DOHH2 (cell line): ENCODE measurements around the gene GATA6.

Experiments used
- H3F3A ChIP-seq: fragments of 200-600 bp; sonication (generic), shearing (Covaris generic); 2 replicates; pipeline ENCODE4 v1.6.0; 2016; ENCODE audit warnings: antibody characterized with exemption, mild to moderate bottlenecking; ENCODE audit not compliant: control insufficient read depth, insufficient read depth
- H3K27ac ChIP-seq: fragments of 200-600 bp; sonication (generic); 2 replicates; pipeline ENCODE4 v1.5.1; 2014; ENCODE audit warnings: low read depth, mild to moderate bottlenecking, low read length, moderate library complexity
- H3K27me3 ChIP-seq: fragments of 200-600 bp; sonication (generic); 2 replicates; pipeline ENCODE4 v1.6.1; 2014; ENCODE audit warnings: mild to moderate bottlenecking, low read length, mixed read lengths; ENCODE audit not compliant: control insufficient read depth
- H3K36me3 ChIP-seq: fragments of 200-600 bp; sonication (generic); 2 replicates; pipeline ENCODE4 v1.6.1; 2014; ENCODE audit warnings: mild to moderate bottlenecking, low read length, moderate library complexity, mixed read lengths; ENCODE audit not compliant: control insufficient read depth
- H3K4me1 ChIP-seq: fragments of 200-600 bp; sonication (generic); 2 replicates; pipeline ENCODE4 v1.6.1; 2014; ENCODE audit warnings: mild to moderate bottlenecking, low read length, mixed read lengths; ENCODE audit not compliant: control insufficient read depth
- H3K4me2 ChIP-seq: fragments of 200-600 bp; sonication (generic); 2 replicates; pipeline ENCODE4 v1.6.0; 2014; ENCODE audit warnings: mild to moderate bottlenecking, low read length, moderate library complexity
- H3K4me3 ChIP-seq: fragments of 200-600 bp; sonication (generic); 2 replicates; pipeline ENCODE4 v1.5.1; 2014; ENCODE audit warnings: mild to moderate bottlenecking, low read length, mixed read lengths
- H3K79me2 ChIP-seq: fragments of 200-600 bp; sonication (generic); 2 replicates; pipeline ENCODE4 v1.6.1; 2014; ENCODE audit warnings: mild to moderate bottlenecking, low read length, mixed read lengths; ENCODE audit not compliant: control insufficient read depth
- H3K9me2 ChIP-seq: fragments of 200-600 bp; sonication (generic); replicated peaks from 2 replicates; pipeline ENCODE4 v1.6.1; 2014; ENCODE audit warnings: mild to moderate bottlenecking, low read length, mixed read lengths; ENCODE audit not compliant: control insufficient read depth
- H3K9me3 ChIP-seq: fragments of 200-600 bp; sonication (generic); 2 replicates; pipeline ENCODE4 v1.6.1; 2014; ENCODE audit warnings: antibody characterized with exemption, low read length, mixed read lengths; ENCODE audit not compliant: control insufficient read depth, insufficient read depth
- H4K20me1 ChIP-seq: fragments of 200-600 bp; sonication (generic); 2 replicates; pipeline ENCODE4 v1.6.0; 2014; ENCODE audit warnings: low read depth, mild to moderate bottlenecking, antibody characterized with exemption, low read length, moderate library complexity; ENCODE audit not compliant: control insufficient read depth, insufficient read depth
- CTCF ChIP-seq: fragments of 200-600 bp; sonication (generic); IDR thresholded peaks from one replicate; pipeline ENCODE4 v1.5.1; 2014; ENCODE audit warnings: antibody characterized with exemption, mild to moderate bottlenecking, low read depth, low read length; ENCODE audit not compliant: poor library complexity, severe bottlenecking
- EZH2phosphoT487 ChIP-seq: fragments of 200-600 bp; sonication (generic); IDR thresholded peaks from 2 replicates; pipeline ENCODE4 v1.6.1; 2017; ENCODE audit warnings: borderline replicate concordance, mild to moderate bottlenecking, antibody characterized with exemption, low read length, moderate library complexity, mixed read lengths

Gene GATA6

GRCh38 chr18:22171258-22172119 is 2.1 kb downstream of the GATA6 start:
- Histone ChIP-seq H3K27me3 (no peaks in the 10 kb centered on the region), H3K79me2 (no peaks in the 10 kb centered on the region)

GRCh38 chr18:22172120-22172582 is 2.8 kb downstream of the GATA6 start:
- Histone ChIP-seq H3F3A (no peaks in the 10 kb centered on the region), H3K27me3 (no peaks in the 10 kb centered on the region), H3K4me2 (no peak overlapping the region), H3K79me2 (no peaks in the 10 kb centered on the region), H3K4me1 (no peaks in the 10 kb centered on the region), H3K36me3 (no peaks in the 10 kb centered on the region), H4K20me1 (no peaks in the 10 kb centered on the region), H3K9me2 (no peaks in the 10 kb centered on the region), H3K9me3 (peaks cover 14% of the 10 kb centered on the region; the same call in 1 of the 2 replicates), H3K4me3 (no peak overlapping the region), H3K27ac (no peak overlapping the region)
- TF ChIP-seq CTCF: no peak
- no peak for TF ChIP-seq EZH2phosphoT487

More at GRCh38 chr18:22171258-22172119, 2.1 kb downstream of the GATA6 start:
- H3K27ac ChIP-seq: no peak overlapping the region
- no peaks in the 10 kb centered on the region for H3K36me3 ChIP-seq
- no peaks in the 10 kb centered on the region for H3K4me1 ChIP-seq
- peaks cover 14% of the 10 kb centered on the region; the same call in 1 of the 2 replicates for H3K9me3 ChIP-seq
- H3K4me3 ChIP-seq: no peak overlapping the region
- no peaks in the 10 kb centered on the region for H3K9me2 ChIP-seq
- TF ChIP-seq EZH2phosphoT487 (no peak), CTCF (no peak)
- H3K4me2 ChIP-seq: no peak overlapping the region
- no peaks in the 10 kb centered on the region for H4K20me1 ChIP-seq
- no peaks in the 10 kb centered on the region for H3F3A ChIP-seq

- H3K79me2 ChIP-seq: no peaks in the 10 kb centered on the region
- TF ChIP-seq EZH2phosphoT487: no peak
- TF ChIP-seq CTCF: no peak
- H4K20me1 ChIP-seq: no peaks in the 10 kb centered on the region
- H3K27me3 ChIP-seq: no peaks in the 10 kb centered on the region
- peaks cover 14% of the 10 kb centered on the region; the same call in 1 of the 2 replicates for H3K9me3 ChIP-seq
- H3K27ac ChIP-seq: no peak overlapping the region
- H3K9me2 ChIP-seq: no peaks in the 10 kb centered on the region
- no peak overlapping the region for H3K4me2 ChIP-seq
- no peak overlapping the region for H3K4me3 ChIP-seq
- H3K36me3 ChIP-seq: no peaks in the 10 kb centered on the region
- no peaks in the 10 kb centered on the region for H3F3A ChIP-seq
- H3K4me1 ChIP-seq: no peaks in the 10 kb centered on the region
Observed at GRCh38 chr18:22172594-22173049, 3.2 kb downstream of the GATA6 start.
